NOMO-1 treated with dmso at 0.1 percent for 144 hours (cell line): ENCODE data around the gene TARBP1.
"Not testable (repeated sequence)": the region's sequence is repeated elsewhere in the genome, so short reads cannot be mapped to it uniquely, and the experiment has no call there.

Experiments
- DNase-seq: peaks from one replicate; lab custom pipeline; 2025; ENCODE audit not compliant: unreplicated experiment; lab: John Stamatoyannopoulos, UW

The TARBP1 gene

DNA sequence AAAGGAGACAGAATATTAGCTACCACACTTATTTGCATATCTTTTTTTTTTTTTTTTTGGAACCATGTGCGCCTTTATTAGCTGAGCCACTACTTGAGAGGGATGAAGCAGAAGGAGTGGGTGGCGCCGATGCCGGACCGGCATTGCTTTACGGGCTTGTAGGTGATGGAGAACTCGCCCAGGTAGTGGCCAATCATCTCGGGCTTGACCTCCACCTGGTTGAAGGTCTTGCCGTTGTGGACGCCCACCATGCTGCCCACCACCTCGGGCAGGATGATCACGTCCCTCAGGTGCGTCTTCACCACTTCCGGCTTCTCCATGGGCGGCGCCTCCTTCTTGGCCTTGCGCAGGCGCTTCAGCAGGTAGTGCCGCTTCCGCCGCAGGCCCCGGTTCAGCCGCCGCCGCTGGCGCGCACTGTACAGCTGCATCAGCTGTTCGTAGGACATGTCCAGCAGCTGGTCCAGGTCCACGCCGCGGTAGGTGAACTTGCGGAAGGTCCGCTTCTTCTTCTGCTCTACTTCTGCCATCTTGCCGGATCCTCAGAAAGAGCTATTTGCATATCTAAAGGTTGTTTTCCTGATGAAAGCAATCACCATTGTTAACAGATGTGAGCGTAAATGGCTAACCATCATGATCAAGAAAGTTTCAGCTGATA is 122.2 kb downstream of the TARBP1 start:
- not testable (repeated sequence) for DNase-seq

DNA sequence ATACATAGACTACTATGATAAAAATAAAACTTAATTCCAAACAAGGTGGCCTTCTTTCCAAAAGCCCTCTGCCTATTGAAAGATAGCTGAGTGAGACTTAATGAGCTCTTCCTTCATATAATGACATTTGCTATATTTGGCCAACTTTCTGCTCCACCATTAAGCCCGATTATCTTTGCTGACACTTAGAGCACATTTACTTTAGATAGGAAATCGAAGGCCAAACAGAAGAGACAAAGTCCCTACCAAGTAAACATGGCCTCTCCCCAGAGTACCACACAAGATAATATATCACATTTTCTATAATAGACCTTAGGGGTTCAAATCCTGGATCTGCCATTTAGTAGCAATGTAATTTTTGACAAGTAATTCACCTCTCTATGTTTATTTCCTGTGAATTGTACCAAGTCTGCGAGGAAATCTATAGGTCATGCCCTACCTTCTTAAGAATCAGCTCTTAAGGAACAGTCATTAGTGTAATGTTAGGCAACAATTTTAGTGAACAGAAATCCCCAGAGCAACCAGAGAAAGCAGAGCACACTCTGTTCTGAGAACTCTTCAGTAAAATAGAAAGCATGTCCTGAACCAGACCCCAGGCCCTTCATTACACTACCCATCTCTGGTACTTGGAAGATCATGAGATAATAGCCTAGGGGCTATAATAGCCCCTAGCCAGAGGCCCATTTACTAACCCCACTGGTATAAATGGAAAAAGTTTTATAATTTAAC is 123.0 kb downstream of the TARBP1 start:
- DNase-seq = no peak

DNA sequence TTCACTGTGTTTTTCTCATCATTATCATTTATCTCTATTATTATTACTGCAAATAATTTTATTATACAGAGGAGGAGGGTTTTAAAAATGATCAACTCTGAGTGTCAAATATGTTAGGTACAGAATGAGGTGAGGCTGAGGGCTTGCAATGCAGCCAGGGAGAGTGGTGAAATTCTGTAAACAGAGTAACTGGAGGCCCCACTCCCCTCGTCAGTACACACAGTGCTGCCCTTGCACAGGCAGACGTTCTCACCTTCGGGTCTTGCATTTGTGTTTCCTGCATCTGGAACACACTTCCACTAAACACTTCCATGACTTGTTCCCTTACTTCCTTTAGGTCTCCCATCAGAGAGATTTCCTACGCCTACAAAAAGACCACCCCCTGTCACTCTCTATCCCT is 130.0 kb downstream of the TARBP1 start:
- no peak for DNase-seq

DNA sequence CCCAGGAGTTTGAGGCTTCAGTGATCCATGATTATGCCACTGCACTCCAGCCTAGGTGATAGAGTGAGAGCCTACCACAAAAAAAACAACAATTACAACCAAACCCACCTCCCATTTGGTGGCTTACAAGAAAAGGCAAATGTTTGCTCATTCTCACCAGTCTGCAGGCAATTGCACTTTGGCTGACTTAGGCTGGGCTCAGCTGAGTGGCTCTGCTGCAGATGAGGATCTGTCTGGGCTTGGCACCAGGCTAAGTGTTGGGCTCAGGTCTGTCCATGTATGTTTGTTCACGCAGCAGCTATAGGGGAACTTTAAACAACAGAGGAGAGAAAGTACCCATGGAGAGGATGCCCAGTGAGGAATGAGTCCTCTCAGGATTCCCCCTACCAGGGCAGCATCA is 133.7 kb downstream of the TARBP1 start:
- DNase-seq = no peak

DNA sequence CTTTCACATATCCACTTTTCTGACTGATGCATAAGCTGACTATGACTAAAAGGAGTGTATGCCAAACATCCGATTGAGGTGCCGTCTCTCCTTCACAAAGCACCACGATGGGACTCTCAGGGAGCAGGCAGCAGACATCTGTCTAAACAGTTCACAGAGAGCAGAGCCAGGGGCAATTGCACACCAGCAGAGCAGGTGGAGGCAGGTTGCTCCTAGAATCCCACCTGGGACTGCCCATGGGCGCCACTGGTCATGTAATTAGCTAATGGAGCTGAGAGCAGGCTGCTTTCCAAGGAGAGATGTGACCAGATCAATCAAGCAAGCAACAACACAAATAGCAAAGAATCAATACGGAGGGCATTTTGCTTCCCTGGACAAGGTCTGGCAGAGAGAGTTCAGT is 136.2 kb downstream of the TARBP1 start:
- DNase-seq = no peak
